Transverse colon (tissue), 4 donors: ENCODE data around the gene IRF4.

Experiments used
- CTCF ChIP-seq, 5 experiments: fragments of 200-600 bp in 3 of 5; fragments of 450-650 bp in 2 of 5; sonication (generic) in 3 of 5; IDR thresholded peaks; 1 replicate in 2 of 5; 2 replicates in 3 of 5; pipeline ENCODE4 v1.5.1; 2016 to 2017; ENCODE audit warnings: antibody characterized with exemption in 5 of 5, inconsistent platforms in 3 of 5, mild to moderate bottlenecking in 2 of 5, moderate library complexity in 1 of 5
- EP300 ChIP-seq: sonication (generic); formaldehyde crosslinking; IDR thresholded peaks from one replicate; pipeline ENCODE4 v1.6.1; 2017; ENCODE audit warnings: antibody characterized with exemption, low read depth
- POLR2A ChIP-seq: fragments of 450-650 bp; IDR thresholded peaks from one replicate; pipeline ENCODE4 v1.6.1; 2016; ENCODE audit warnings: antibody characterized with exemption, mild to moderate bottlenecking, moderate library complexity
- POLR2AphosphoS5 ChIP-seq, 3 donors: sonication (generic); formaldehyde crosslinking; IDR thresholded peaks; one replicate each; pipeline ENCODE4 v1.6.1; 2016; ENCODE audit warnings: antibody characterized with exemption in 3 of 3

GRCh38 chr6:396126-396520 lies 4.6 kb downstream of the IRF4 start:
- TF ChIP-seq POLR2AphosphoS5 (IDR thresholded peaks at IDR 0.05) (no peak), CTCF (IDR thresholded peaks at IDR 0.05) (no peak), EP300 (no peak), POLR2A (no peak)
